WI38 (cell line): ENCODE data around the gene NUS1.
"Not testable (repeated sequence)": the region's sequence is repeated elsewhere in the genome, so short reads cannot be mapped to it uniquely, and the experiment has no call there.

Experiments
- H3K4me3 ChIP-seq: 2 replicates; pipeline ENCODE4 v1.5.1; 2011; ENCODE audit warnings: low read depth, mild to moderate bottlenecking, control low read depth, low read length
- CTCF ChIP-seq: IDR thresholded peaks from 2 replicates; pipeline ENCODE4 v1.5.1; 2012; ENCODE audit warnings: low read depth, mild to moderate bottlenecking, control low read depth, low read length

Gene NUS1

GRCh38 chr6:117684749-117685148 lies 9.5 kb downstream of the NUS1 start:
- H3K4me3 ChIP-seq = no peak overlapping the region
- no peak for TF ChIP-seq CTCF

GRCh38 chr6:117685359-117685758 lies 10.1 kb downstream of the NUS1 start:
- H3K4me3 ChIP-seq = no peak overlapping the region
- TF ChIP-seq CTCF = no peak

GRCh38 chr6:117687021-117687648 lies 11.9 kb downstream of the NUS1 start:
- no peak for TF ChIP-seq CTCF

GRCh38 chr6:117689584-117689983 lies 14.3 kb downstream of the NUS1 start:
- H3K4me3 ChIP-seq = not testable (repeated sequence)

More at GRCh38 chr6:117687021-117687648, 11.9 kb downstream of the NUS1 start:
- no peak overlapping the region for H3K4me3 ChIP-seq

- H3K4me3 ChIP-seq = no peak overlapping the region
- no peak for TF ChIP-seq CTCF
Observed at GRCh38 chr6:117706504-117706903, 31.2 kb downstream of the NUS1 start.

- H3K4me3 ChIP-seq = not testable (repeated sequence)
Observed at GRCh38 chr6:117706936-117707509, 31.8 kb downstream of the NUS1 start.

- H3K4me3 ChIP-seq = no peak overlapping the region
- no peak for TF ChIP-seq CTCF
Observed at GRCh38 chr6:117711369-117711768, 36.1 kb downstream of the NUS1 start.

GRCh38 chr6:117718895-117719294 lies 43.6 kb downstream of the NUS1 start:
- no peak for TF ChIP-seq CTCF
- H3K4me3 ChIP-seq = no peak overlapping the region

GRCh38 chr6:117721520-117721919 lies 46.3 kb downstream of the NUS1 start:
- H3K4me3 ChIP-seq = not testable (repeated sequence)
